ENCODE data around the gene SGMS1. TPM values are rescaled to one million over a fixed set of nuclear protein-coding genes. Genes with fewer than 3 reads are reported as not detected.

SGMS1 gene
- total RNA-seq, 1 donor from 2014 or later = 64.0 TPM

- no peak for DNase-seq
These were observed 17.8 kb downstream of the SGMS1 start for GRCh38 chr10:50605951-50606270.

GRCh38 chr10:50605269-50605950 lies 18.3 kb downstream of the SGMS1 start:
- peak; percentile 68 for DNase-seq

- DNase-seq = peak; percentile 58
These were observed 18.9 kb downstream of the SGMS1 start for GRCh38 chr10:50604809-50605208.

- DNase-seq = peak; percentile 23
These were observed 19.6 kb downstream of the SGMS1 start for GRCh38 chr10:50604049-50604640.

- no peak for DNase-seq
These were observed 20.5 kb downstream of the SGMS1 start for GRCh38 chr10:50603151-50603850.

- no peak for DNase-seq
These were observed 21.8 kb downstream of the SGMS1 start for GRCh38 chr10:50601974-50602373.

GRCh38 chr10:50600831-50601477 lies 22.8 kb downstream of the SGMS1 start:
- peak; percentile 23 for DNase-seq

GRCh38 chr10:50600286-50600685 lies 23.5 kb downstream of the SGMS1 start:
- DNase-seq = no peak

- no peak for DNase-seq
These were observed 26.9 kb downstream of the SGMS1 start for GRCh38 chr10:50596897-50597296.

- DNase-seq = peak; percentile 17
These were observed 27.3 kb downstream of the SGMS1 start for GRCh38 chr10:50596456-50596855.

GRCh38 chr10:50595785-50596184 lies 28.0 kb downstream of the SGMS1 start:
- DNase-seq = no peak

- DNase-seq = peak; percentile 54
These were observed 30.0 kb downstream of the SGMS1 start for GRCh38 chr10:50593523-50594376.

- DNase-seq = no peak
These were observed 30.8 kb downstream of the SGMS1 start for GRCh38 chr10:50592961-50593418.

- DNase-seq = no peak
These were observed 32.8 kb downstream of the SGMS1 start for GRCh38 chr10:50590935-50591334.

- DNase-seq = no peak
These were observed 37.0 kb downstream of the SGMS1 start for GRCh38 chr10:50586740-50587088.

- peak; percentile 45 for DNase-seq
These were observed 37.6 kb downstream of the SGMS1 start for GRCh38 chr10:50585921-50586739.

- no peak for DNase-seq
These were observed 40.7 kb downstream of the SGMS1 start for GRCh38 chr10:50582766-50583762.

GRCh38 chr10:50582046-50582445 lies 41.7 kb downstream of the SGMS1 start:
- no peak for DNase-seq

- DNase-seq = no peak
These were observed 43.4 kb downstream of the SGMS1 start for GRCh38 chr10:50580262-50580891.

All from dermis blood vessel endothelial cell (primary cell).